Esophagus mucosa (tissue), 1 donor: Measurements from ENCODE around the gene RAB11FIP4. TPM values are rescaled to one million over a fixed set of nuclear protein-coding genes. Genes with fewer than 3 reads are reported as not detected.
"Not testable (repeated sequence)": the region's sequence is repeated elsewhere in the genome, so short reads cannot be mapped to it uniquely, and the experiment has no call there.

Source experiments
- ATAC-seq: fragments of 200-7000 bp; cut with Tn5 transposase; one replicate; pipeline ENCODE4 v1.9.1; 2020
- total RNA-seq: library from RNA; stranded (reverse); gene quantifications from one replicate; pipeline ENCODE4 v1.2.4, GENCODE V29; 2023
- donor health status: DM: yes; HTN: yes; CAD: no.

RAB11FIP4 gene
- total RNA-seq: 10.3 TPM

DNA sequence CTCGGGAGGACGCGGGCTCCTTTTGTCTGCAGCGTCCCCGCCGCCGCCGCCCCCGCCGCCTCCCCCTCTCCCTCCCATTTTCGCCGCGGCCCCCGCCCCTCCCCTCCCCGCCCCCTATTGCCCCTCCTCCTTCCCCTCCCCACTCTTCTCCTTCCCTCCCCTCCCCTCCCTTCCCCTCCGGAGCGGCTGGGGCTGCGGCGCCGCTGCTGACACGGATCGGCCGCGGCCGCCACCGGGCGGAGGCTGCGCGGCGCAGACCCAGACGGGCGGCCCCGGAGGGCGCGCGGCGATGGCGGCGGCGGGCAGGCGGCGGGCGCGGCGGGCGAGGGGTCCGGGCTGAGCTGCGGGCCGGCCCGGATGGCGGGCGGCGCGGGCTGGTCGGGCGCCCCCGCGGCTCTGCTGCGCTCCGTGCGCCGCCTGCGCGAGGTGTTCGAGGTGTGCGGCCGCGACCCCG is at the start of gene RAB11FIP4:
Gene RAB11FIP4 (plus strand): TSS at position 180 of the 454 bp plus-strand sequence. CDS start 178 bp downstream, at position 358.
- ATAC-seq: no peak

GRCh38 chr17:31345191-31345747 is 46.2 kb upstream of the RAB11FIP4 start:
- ATAC-seq: peak; percentile 35

DNA sequence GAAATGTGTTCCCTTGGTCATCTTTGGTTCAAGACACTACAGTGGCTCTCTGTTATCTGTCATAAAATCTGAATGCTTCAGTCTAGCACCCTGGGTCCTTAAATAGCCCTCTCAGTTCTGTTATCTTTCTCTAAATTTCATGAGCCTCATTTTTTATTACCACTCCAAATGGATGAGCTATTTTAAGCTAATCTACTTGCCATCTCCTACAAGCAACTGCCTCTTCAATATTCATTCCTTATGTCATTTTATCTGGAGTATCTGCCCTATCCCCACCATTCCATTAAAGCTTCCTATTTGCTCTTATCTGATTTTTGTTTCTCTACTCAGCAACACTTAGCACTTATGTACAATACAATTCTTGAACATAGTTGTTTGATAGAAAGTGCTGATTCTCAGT is 42.0 kb upstream of the RAB11FIP4 start:
- ATAC-seq: no peak

- ATAC-seq: no peak
Measured at GRCh38 chr17:31355935-31356334, 35.5 kb upstream of the RAB11FIP4 start.

DNA sequence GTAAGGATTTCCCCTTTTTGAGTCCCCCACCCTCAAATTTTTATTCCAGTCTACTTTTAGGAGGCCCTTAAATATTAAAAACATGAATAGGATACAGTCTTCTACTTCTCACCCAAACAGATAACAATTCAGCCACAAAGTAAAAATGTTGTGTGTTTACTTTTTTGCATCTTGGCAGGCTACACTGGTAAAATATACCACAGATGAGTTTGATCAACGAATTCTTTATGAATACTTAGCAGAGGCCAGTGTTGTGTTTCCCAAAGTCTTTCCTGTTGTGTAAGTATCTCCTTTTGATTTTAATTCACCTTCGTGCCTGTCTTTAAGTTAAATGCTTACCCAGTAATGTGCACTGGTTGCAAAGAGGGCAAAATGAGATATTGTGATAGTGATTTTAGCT is 34.4 kb upstream of the RAB11FIP4 start:
- no peak for ATAC-seq

DNA sequence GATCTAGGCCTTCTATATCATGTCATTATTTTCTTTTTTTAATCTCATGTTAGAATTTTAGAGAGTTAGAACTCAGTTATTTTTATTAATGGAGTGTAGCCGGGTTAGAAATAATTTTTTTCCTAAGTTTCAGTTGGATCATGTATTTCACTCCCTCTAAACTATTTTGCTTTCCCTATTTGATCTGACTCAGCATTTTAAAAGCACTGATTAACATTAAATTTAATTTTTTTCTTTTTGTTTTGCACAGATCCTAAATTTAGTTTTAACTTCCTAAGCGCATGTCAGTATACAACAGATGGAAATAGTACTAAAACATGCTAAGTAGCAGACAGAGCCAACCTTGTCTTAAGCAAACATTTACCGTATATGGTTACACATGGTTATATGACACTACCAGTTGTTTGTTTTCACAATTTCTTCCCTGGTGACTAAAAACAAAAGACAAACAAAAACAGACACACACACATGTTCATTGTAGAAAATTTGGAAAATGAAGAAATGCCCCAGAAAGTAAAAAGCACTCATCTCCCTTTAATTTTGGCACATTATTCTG is 33.6 kb upstream of the RAB11FIP4 start:
- no peak for ATAC-seq

- ATAC-seq: no peak
Measured at GRCh38 chr17:31364012-31364411, 27.5 kb upstream of the RAB11FIP4 start.

DNA sequence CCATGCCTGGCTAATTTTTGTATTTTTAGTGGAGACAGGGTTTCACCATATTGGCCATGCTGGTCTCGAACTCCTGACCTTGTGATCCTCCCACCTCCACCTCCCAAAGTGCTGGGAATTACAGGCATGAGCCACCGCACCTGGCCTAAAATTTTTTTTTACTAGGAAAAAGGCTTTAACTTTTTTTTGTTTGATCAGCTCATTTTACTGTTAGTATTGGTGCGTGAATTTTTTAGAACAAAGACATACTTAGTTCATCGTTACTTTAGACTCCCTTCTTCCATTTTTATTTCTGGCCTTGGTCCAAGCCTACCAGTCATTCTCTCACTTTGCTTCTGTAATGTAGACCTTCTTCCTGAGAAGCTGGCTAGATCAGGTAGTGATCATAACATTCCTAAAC is 25.4 kb upstream of the RAB11FIP4 start:
- no peak for ATAC-seq

- no peak for ATAC-seq
Measured at GRCh38 chr17:31369266-31369665, 22.2 kb upstream of the RAB11FIP4 start.

GRCh38 chr17:31371511-31372097 is 19.9 kb upstream of the RAB11FIP4 start:
- ATAC-seq: no peak

- peak; percentile 62 for ATAC-seq
Measured at GRCh38 chr17:31373150-31374093, 18.1 kb upstream of the RAB11FIP4 start.

DNA sequence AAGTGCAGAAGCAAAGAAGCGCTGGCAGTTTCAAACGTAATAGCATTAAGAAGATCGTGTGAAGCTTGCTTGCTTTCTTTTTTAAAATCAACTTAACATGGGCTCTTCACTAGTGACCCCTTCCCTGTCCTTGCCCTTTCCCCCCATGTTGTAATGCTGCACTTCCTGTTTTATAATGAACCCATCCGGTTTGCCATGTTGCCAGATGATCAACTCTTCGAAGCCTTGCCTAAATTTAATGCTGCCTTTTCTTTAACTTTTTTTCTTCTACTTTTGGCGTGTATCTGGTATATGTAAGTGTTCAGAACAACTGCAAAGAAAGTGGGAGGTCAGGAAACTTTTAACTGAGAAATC is 17.4 kb upstream of the RAB11FIP4 start:
- ATAC-seq: no peak

GRCh38 chr17:31374503-31374902 is 17.0 kb upstream of the RAB11FIP4 start:
- no peak for ATAC-seq

GRCh38 chr17:31378638-31379037 is 12.8 kb upstream of the RAB11FIP4 start:
- ATAC-seq: no peak

- no peak for ATAC-seq
Measured at GRCh38 chr17:31379597-31380205, 11.8 kb upstream of the RAB11FIP4 start.

- ATAC-seq: no peak
Measured at GRCh38 chr17:31381165-31381668, 10.3 kb upstream of the RAB11FIP4 start.

DNA sequence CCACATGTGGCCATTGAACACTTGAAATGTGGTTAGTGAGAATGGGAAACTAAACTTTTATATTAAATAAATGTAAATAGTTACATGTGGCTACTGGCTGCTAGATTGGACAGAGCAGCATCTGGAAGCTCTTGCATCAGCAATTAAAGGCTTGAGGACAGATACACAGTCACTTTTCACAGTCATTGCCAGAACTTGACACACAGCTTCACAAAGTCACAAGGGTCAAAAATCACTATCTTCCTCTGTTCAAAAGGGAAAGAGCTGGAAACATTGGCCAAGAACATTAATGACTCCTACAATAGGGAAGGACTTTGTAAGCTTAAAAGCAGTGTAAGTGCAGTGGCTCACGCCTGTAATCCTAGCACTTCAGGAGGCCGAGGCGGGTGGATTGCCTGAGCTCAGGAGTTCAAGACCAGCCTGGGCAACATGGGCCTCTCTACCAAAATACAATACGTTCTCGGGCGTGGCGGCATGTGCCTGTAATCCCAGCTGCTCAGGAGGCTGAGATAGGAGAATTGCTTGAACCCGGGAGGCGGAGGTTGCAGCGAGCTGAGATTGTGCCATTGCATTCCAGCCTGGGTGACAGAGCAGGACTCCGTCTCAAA is 8.7 kb upstream of the RAB11FIP4 start:
- not testable (repeated sequence) for ATAC-seq

DNA sequence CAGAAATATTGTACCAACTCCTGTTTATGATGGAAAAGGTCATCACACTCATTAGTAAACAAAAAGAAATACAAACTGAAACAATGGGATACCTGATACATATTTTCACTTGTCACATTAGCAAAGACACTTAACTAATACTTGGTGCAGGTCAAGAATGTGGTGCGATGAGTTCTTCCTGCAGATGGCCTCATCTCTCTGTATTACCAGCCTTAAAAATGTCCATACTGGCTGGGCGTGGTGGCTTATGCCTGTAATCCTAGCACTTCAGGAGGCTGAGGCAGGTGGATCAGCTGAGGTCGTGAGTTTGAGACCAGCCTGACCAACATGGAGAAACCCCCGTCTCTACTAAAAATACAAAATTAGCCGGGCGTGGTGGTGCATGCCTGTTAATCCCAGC is 8.0 kb upstream of the RAB11FIP4 start:
- not testable (repeated sequence) for ATAC-seq

DNA sequence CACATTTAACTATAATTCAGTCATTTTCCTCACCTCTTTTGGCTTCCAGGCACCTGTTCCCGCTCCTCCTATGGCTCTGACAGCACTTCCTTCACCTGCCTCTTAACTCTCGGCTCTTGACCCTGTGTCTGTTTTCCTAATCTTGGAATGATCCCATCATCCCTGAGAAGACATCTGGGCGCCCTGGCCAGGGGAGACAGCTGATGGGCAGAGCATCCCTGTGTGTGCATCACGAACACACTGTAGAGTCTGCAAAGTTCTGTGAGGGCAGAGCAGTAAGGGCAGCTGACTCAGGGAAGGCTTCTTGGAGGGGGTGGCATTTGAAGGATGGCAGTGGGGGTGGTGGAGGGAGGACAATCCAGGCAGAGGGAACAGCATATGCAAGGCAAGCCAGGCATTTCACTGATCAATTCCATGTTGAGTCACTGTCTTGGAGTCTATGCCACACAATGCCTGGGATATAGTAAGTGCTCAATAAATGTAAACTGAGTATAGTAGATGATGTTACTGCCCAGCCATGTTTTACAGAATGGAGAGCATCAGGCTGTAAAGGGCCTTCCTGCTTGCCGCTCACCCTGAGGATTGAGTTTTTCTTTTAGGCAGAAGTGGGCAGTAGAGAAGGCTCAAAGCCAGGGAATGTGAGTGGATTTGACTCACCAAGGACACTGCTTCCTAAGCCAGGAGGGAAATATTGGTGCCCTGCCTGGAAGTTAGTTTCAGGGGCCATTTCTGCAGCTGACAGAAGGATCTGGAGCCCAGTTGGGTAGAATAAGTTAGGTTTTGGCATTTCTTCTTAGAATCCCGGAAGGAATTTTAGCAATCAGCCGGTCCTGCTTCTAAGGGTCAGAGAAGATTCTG is 5.8 kb upstream of the RAB11FIP4 start:
- ATAC-seq: no peak

- ATAC-seq: no peak
Measured at GRCh38 chr17:31386542-31387075, 4.9 kb upstream of the RAB11FIP4 start.

DNA sequence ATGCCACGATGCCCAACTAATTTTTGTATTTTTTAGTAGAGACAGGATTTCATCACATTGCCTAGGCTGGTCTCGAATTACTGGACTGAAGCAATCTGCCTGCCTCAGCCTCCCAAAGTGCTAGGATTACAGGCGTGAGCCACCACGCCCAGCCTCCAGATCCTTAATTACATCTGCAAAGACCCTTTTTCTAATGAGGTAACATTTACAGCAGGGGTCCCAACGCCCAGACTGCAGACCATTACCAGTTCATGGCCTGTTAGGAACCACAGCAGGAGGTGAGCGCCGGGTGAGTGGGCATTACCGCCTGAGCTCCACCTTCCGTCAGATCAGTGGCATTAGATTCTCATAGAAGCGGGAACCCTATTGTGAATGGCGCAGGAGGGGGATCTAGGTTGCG is 4.0 kb upstream of the RAB11FIP4 start:
- no peak for ATAC-seq
